ENCODE data around the gene NPAS1.

Gene NPAS1

DNA sequence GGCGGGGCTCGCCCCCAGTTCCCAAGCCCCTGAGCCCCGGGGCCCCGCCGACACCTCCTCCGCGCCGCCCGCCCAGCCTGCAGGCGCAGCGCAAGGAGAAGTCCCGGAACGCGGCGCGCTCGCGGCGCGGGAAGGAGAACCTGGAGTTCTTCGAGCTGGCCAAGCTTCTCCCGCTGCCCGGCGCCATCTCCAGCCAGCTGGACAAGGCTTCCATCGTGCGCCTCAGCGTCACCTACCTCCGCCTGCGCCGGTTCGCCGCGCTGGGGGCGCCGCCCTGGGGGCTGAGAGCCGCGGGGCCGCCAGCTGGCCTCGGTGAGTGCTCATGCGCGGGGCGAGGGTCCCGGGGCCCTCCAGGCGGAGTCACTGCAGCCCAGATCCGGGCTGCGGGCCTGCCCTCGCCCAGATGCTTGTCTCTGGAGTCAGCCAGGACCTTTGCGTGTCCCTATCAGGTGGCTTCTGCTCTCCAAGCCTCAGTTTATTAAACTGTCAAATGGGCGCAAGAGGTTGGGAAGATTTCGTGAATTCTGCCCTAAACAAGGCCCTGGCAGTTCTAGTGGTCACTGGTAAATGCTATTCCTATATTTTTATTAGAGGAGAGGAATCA, 2.0 kb downstream of the NPAS1 start:
- DNase-seq: no peak

DNA sequence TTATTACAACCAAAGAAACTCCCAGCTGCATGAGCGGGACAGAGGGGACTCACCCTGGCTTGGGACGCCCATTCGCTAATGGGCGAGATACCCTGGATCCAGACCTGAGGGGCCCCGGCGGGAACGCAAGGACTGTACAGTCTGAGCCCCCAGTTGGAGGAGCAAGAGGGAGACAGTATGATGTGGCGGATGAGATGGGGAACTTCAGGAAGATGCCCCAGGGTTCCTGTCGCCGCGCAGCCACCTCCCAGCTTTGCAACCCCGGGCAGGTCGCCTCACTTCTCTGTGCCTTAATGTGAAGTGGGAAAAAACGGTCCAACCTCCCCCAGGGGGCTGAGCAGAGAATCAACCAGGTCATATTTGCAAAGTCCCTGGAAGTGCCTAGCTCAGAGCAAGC, 2.5 kb downstream of the NPAS1 start:
- DNase-seq: no peak

DNA sequence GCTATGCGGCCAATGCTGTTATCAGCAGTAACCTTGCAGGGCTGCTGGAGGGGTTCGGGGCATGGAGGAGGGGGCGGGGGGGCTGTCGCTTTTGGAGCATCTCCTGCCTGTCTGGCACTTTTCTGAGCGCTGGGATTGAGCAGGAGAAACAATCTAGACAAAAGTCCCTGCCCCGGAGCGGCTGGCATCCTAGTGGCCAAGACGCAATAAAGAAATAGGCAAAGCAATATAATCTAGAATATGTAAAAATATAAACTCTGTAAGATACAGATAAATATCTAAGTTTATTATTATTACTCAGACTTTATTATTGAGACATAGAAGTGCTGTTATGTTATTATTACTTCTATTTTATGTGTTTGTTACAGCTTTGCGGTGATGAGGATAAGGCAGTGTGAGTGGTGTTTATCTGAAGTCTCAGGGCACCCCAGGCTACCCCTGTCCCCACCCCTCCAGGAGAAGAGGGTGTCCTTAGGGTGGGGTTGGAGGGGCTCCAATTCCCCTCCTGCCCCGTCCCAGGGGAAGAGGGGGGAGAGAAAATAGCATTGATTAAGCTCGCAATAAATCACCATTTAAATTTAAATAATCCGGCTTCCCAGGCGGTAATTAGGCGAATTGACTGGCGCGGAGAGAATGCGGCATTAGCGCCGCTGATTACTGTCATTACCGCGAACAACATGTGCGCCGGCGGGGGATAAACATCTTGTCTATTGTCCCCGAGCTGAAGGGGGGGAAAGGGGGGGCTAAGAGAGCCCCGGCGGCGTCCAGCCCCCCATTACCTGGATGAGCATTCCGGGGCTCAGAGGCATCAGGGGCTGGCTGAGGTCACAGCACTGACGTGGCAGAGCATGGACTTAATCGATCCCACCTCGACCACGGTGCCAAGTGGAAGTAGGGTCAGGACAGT, 3.2 kb downstream of the NPAS1 start:
- no peak for DNase-seq

DNA sequence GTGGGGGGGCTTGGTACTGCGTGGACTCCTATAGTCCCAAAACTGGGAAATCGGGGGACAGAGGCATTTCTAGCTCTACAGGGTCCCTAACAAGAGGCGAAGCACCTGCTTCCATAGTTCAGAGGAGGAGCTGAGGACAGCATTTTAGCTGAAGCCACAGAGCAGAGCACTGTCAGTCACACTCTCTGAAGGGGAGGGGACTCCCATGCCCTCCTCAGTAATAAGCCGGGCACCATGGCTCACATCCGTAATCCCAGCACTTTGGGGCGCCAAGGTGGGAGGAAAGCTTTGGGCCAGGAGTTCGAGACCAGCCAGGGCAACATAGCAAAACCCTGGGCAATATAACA, 3.8 kb downstream of the NPAS1 start:
- DNase-seq: no peak

DNA sequence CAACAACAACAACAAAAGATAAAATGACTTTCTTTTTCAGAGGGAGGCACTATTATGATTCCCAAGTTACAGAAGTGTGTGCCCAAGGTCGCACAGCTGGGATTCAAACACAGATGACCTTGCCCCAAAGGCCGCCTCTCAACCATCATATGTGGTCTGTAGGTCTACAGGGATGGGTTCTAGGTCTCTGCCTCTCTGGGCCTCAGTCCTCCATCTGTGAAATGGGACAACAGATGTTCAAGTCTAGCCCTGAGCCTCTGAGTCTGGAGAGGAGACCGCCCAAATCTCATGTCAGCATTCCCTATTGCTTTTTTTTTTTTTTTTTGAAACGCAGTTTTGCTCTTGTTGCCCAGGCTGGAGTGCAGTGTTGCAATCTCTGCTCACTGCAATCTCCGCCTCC, 4.9 kb downstream of the NPAS1 start:
- DNase-seq: no peak

DNA sequence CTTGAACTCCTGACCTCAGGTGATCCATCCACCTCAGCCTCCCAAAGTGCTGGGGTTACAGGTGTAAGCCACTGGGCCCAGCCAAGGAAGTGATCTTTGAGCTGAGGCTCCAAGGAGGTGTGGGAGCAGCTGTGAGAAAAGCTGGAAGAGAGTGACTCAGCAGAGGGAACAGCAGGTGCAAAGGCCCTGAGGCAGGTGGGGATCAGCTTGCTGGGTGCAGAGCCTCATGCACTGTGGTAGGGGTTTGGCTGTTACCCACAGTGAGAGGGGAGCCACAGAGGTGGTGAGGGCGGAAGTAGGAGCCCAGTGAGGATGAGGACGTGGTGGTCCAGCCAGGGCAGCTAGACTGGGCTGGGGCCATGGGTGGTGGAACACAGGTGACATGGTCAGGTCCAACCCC, 6.5 kb downstream of the NPAS1 start:
- no peak for DNase-seq

DNA sequence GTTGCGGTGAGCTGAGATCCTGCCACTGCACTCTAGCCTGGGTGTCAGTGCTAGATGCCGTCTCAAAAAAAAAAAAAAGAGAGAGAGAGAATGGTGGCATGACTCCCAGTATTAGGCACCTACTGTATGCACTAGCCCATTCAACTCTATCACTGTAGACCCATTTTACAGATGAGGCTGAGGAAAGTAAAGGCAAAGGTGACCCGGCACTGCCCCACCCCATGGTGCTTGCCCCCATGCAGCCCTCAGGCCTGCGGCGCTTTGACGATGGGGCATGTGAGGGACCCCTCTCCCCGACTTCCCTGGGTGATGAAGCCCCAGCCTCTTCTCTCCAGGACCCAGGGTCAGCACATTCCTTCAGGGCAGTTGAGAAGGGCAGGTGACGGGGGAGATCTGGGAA, 7.3 kb downstream of the NPAS1 start:
- DNase-seq: no peak

DNA sequence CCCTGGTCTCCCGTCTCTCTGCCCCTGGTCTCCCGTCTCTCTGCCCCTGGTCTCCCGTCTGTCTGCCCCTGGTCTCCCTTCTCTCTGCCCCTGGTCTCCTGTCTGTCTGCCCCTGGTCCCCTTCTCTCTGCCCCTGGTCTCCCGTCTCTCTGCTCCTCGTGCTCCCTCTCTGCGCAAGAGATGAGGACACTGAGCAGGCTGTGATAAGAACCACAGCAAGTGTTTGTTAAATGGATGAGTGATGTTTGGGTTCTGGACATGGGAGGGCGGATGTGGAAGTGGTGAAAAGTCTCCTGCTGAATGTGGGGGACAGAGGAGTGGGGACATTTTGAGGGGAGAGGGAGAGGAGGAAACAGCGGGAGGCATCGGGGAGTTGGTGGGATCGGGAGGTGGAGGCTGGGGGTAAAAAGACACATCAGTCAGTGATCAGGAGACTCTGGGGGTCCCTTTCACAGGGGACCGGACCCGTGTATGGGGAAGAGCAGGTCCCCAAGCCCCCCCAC, 8.0 kb downstream of the NPAS1 start:
- no peak for DNase-seq

DNA sequence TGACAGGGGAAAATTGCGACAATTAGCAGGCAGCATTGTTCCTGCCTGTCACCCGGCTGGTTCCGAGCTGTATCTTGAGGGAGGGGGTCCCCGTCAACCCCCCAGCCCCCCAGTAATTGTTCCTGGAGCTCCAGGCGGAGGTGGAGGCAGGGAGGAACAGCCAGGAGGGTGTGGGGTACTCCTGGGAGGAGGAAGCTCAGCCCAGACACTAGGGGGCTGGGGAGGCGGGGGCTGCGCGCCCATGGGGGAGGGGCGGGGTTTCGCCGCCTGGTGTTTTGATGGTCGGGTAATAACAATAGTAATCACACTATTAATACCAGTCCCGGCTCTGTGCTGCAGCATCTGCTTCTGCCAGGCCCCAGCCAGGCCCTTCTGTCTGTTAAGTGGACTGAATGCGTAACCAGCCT, 8.6 kb downstream of the NPAS1 start:
- DNase-seq: no peak

DNA sequence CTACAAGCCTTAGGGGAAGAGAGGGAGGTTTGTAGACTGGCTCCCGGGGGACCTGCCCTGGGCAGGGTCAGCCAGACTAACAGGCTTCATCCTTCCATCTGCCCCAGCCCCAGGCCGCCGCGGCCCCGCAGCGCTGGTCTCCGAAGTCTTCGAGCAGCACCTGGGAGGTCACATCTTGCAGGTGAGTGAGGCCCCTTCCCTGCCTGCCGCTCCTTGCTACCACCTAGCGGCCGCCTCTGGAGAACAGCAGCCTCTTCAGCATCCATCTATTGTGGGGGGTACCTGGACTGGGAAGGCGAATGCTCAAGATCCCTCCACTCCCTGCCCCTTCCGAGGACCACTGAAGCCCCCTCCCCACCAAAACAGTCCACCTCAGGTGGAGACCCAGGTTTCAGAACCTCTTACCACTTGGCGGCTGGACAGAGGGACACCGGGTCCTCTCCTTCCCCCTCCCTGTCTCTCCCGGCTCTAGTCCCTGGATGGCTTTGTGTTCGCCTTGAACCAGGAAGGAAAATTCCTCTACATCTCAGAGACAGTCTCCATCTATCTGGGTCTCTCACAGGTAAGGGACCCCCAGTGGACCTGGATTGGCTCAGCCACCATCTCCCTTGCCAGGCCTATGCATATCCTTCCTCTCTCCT, 12.7 kb downstream of the NPAS1 start:
- peak; percentile 71 for DNase-seq

DNA sequence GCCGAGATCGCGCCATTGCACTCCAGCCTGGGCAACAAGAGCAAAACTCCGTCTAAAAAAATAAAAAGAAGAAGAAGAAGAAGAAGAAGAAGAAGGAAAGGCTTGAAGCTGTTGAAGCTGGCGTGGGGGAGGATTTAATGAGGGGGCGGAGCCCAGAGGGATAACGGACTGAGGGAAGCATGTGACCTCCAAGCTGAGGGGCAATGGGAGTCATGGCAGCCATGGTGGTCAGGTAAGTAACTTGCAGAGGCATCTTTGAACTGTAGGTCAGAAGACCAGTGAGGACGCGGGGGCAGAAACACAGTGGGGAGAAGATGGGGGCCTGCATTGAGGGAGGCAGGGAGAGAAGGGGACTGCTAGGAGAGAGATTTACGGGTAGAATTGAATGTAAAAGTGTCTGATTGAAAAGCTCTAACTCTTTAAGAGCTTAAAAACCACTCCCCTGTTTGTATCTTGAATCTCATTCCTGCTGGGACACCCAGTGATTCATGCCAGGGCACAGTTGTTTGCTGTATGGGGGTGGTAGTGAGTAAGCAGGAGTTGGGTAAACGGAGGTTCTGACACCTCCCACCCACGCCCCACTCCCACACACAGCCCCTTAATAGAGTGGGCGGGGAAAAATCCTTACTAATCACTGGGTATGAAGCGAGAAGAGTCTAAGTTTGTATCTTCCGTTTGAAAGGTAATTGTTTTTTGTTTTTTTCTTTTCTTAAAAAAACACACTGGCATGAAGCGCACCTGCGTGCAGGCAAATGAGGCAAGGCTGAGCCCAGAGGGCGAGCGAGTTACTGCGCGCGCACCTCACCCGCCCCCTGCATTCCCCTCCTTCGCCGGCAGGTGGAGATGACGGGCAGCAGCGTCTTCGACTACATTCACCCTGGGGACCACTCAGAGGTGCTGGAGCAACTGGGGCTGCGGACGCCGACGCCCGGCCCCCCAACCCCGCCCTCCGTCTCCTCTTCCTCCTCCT, 15.8 kb downstream of the NPAS1 start:
- peak; percentile 96 for DNase-seq

DNA sequence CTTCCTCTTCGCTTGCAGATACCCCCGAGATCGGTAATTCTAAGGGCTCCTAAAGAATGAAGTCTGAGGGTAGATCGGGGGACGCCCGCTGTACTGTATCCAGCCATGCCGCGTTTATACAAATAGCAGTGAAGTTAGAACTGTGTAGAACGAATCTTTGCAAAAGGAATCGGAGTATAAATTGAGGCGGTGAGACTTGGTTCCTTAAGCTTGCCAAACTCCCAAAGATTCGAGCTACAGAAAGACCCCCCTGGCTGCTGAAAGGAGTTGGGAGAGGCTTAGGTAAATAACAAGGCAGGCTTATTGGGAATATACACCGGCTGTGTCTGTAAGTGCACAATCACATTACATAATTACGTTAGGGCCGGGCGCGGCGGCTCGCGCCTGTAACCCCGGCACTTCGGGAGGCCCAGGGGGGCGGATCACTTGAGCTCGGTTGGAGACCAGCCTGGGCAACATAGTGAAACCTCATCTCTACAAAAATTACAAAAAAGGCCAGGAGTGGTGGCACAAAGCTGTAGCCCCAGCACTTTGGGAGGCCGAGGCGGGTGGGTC, 16.5 kb downstream of the NPAS1 start:
- DNase-seq: no peak

DNA sequence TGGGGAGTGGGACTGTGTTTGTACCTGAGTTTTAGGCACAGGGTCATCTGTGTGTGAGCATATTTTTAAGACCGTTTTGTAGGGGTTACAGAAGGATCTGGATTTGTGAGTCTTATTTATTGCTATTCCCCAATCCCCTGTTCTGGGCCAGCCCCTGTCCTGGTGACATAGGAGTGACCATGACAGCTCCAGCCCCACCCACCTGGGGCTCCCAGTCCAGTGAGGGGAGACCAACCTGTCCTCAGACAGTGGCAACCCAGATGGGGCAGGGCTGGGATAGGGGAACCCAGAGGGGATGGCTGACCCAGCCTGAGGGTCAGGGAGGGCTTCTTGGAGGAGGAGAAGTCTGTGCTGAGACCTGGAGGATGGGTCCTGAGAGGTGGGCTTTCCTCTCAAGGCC, 18.1 kb downstream of the NPAS1 start:
- DNase-seq: no peak

DNA sequence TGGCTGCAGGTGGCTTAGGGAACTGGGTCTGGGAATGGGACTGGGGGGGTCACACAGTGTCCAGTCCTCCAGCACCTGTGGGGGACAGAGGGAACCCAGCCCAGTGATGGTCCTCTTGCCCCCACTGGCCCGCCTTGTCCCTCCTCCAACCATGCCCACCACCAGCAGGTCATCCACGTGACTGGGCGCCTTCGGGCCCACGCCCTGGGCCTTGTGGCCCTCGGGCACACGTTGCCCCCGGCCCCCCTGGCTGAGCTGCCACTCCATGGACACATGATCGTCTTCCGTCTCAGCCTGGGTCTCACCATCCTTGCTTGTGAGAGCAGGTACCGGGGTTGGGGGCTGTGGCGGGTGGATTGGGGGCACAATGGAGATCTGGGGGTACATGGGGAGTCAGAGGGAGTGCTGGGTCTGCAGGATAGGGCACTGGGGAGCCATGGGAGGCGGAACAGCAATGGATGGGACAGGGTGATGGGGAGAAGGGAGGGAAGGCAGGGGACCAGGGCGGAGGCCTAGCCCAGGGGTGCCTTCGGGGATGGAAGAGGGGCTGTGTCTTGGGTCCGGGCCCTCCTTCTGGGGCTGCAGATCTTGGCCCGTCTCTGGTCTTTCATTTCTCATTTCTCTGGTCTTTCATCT, 19.7 kb downstream of the NPAS1 start:
- DNase-seq: no peak

DNA sequence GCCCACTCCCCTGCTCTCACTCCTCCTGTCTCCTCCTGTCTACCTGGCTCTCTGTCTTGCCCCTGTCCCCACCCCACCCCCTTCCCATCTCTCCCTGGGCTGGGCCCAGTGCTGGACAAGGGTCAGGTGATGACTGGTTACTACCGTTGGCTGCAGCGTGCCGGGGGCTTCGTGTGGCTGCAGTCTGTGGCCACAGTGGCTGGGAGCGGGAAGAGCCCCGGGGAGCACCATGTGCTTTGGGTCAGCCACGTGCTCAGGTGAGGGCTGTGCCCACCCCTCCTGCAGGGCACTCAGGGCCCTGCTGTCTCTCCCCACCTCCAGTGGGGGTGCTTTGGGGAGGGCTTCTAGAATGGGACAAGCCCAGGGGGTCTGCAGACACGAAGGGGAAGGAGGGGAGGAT, 21.2 kb downstream of the NPAS1 start:
- no peak for DNase-seq

DNA sequence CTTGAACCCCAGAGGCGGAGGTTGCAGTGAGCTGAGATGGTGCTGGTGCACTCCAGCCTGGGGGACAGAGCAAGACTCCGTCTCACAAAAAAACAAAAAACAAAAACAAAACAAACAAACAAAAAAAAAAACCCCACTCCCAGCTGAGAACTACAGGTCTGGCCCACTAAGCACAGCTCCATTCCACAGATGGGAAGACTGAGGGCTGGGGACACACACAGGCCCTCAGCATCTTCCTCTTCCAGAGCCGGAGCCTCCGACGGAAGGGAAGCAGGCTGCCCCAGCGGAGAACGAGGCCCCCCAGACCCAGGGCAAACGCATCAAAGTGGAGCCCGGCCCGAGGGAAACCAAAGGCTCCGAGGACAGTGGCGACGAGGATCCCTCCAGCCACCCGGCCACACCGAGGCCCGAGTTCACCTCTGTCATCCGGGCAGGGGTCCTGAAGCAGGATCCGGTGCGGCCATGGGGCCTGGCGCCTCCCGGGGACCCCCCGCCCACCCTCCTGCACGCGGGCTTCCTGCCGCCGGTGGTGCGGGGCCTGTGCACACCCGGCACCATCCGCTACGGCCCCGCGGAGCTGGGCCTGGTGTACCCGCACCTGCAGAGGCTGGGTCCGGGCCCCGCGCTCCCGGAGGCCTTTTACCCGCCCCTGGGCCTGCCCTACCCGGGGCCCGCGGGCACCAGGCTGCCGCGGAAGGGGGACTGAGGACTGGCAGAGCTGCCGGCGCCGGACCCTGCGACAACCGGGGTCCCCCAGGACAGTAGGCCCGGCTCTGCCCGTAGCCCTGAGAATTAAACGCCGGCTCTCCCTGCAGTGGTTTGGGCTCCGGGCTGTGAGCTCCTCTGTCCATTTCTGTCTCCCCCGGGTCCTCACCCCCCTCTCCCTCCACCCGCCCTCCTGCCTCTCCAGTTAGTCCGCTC, 25.6 kb downstream of the NPAS1 start:
- no peak for DNase-seq

DNA sequence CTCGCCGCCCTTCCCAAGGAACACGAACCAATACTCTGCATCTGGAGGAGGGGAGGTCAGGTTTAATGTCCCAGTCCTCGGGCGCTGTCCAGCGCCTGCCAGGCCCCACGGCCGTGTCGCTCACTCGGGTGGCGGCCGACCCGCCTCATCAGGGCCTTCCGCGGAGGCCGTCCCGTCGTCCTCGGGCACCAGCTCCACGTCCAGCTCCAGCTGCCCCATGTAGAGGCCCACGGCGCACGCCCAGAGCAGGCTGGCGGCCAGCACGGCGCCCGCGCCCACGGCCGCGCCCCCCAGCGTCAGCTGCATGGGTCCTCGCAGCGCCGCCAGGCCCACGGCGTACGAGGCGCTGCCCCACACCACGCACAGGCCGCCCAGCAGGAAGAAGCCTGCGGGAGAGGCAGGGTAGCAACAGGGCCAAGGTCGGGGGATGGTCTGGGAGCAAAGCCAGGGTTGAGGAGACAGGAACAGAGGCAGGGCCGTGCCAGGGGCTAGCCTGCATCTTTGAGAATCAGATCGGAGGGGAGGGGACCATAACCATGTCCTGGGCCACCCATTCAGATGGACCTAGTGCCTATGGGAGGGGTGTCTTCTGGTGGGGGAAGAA, 26.3 kb downstream of the NPAS1 start:
- no peak for DNase-seq

DNA sequence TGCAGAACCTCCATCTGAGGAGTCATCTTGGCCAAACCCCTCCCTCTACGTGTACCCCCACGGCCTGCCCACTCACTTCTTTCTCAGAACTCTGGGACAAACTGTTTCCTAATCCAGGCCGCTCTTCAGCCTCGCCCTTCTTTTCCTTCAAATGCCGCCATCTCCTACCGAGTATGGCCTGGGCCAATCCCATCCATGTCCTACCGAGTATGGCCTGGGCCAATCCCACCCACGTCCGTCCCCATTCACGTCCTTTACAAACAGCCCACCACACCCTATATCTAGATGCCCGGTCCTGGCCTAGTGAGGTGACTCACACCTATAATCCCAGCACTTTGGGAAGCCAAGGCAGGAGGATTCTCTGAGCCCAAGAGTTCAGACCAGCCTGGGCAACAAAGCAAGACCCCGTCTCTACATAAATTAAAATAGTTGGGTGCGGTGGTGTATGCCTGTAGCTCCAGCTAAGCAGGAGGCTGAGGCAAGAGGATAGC, 27.7 kb downstream of the NPAS1 start:
- no peak for DNase-seq

DNA sequence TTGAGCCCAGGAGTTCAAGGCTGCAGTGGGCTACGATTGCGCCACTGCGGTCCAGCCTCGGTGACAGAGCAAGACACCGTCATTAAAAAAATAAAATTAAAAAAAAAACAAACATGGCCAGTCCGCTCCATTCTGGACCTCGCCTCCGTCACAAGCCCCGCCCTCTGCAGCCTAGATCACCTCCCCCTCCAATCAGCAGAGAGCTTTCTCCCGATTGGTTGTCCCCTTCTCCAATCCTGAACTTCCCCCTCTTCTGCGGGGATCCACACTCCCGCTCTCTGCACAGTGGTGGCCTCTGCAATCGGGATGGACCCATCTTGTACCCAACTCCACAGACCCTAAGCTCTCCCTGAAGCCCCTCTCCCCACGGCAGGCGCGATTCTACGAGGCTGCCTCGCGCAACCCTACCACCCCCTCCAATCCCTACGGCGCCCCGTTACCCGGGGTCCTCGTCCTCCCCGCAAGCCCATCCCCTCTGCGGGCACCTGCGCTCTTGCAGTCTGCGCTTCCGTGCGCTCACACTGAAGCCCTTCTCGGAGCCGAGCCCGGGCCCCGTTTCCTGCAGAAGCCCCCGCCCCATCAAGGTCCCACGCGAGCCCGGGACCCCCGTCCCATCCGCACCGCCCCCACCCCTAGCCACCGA, 28.2 kb downstream of the NPAS1 start:
- peak; percentile 54 for DNase-seq

DNA sequence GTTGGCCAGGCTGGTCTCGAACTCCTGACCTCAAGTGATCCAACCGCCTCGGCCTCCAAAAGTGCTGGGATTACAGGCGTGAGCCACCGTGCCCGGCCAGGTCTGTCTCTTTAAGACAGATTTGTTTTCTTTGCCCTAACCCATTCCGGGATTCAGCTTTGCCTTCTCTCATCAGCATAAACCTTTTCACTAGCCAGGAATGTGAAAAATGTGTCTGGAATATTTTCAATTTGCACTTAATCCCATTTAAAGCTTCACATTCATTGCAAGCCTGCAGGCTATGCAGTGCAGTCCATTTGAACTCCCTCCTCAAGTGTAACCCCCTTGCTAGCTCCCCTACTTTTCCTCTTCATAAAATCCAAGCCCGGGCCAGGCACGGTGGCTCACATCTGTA, 29.7 kb downstream of the NPAS1 start:
- DNase-seq: no peak

Measured in activated CD8-positive, alpha-beta memory T cell treated with anti-CD3 and anti-CD28 coated beads, Interleukin-2, amount 50 U/mL, for 4 hours (primary cell).